K562 (cell line): Measurements from ENCODE around the gene TMSB15C.

Experiments
- CCAR2 ChIP-seq: fragments of 200-400 bp; formaldehyde crosslinking; IDR thresholded peaks from 2 replicates; pipeline ENCODE4 v1.6.1; 2017; ENCODE audit warnings: mild to moderate bottlenecking, low read depth, low read length
- HDAC6 ChIP-seq: IDR thresholded peaks from 2 replicates; pipeline ENCODE4 v1.6.1; 2012; ENCODE audit warnings: low read depth, mild to moderate bottlenecking, control low read depth, inconsistent platforms, low read length, moderate library complexity
- JUNB ChIP-seq: fragments of 450-650 bp; formaldehyde crosslinking; conservative IDR thresholded peaks from 2 replicates; pipeline ENCODE4 v1.4.0; 2020; ENCODE audit warnings: mild to moderate bottlenecking
- LCOR ChIP-seq: sonication (generic); formaldehyde crosslinking; IDR thresholded peaks from 2 replicates; pipeline ENCODE4 v1.8.0; 2022; ENCODE audit warnings: mild to moderate bottlenecking, missing genetic modification reagents
- ZNF584 ChIP-seq: fragments of 200-800 bp; sonication (Bioruptor generic); IDR thresholded peaks from 2 replicates; pipeline ENCODE4 v1.6.1; 2016; ENCODE audit warnings: low read depth, mild to moderate bottlenecking, missing genetic modification characterization, missing compliant biosample characterization
- TF ChIP-seq, protein P1 (sequence below), 3 experiments: IDR thresholded peaks in 2 of 3; conservative IDR thresholded peaks in 1 of 3; 2 replicates each; pipeline ENCODE4 v1.5.1; 2011 to 2012; ENCODE audit warnings: low read length in 3 of 3, mild to moderate bottlenecking in 3 of 3, control low read depth in 2 of 3, improper control_type of control experiment in 1 of 3, inconsistent platforms in 1 of 3, low read depth in 1 of 3, mixed read lengths in 1 of 3, moderate library complexity in 1 of 3; ENCODE audit not compliant: insufficient read depth in 2 of 3
- TF ChIP-seq, protein P2 (sequence below): fragments of 250-450 bp; sonication (Bioruptor Pico); IDR thresholded peaks from 2 replicates; pipeline ENCODE4 v1.4.0; 2020; ENCODE audit warnings: mild to moderate bottlenecking
- TF ChIP-seq, protein P3 (sequence below): sonication (generic); formaldehyde crosslinking; IDR thresholded peaks from 2 replicates; pipeline ENCODE4 v1.8.0; 2022; ENCODE audit warnings: mild to moderate bottlenecking, missing genetic modification reagents

DNA sequence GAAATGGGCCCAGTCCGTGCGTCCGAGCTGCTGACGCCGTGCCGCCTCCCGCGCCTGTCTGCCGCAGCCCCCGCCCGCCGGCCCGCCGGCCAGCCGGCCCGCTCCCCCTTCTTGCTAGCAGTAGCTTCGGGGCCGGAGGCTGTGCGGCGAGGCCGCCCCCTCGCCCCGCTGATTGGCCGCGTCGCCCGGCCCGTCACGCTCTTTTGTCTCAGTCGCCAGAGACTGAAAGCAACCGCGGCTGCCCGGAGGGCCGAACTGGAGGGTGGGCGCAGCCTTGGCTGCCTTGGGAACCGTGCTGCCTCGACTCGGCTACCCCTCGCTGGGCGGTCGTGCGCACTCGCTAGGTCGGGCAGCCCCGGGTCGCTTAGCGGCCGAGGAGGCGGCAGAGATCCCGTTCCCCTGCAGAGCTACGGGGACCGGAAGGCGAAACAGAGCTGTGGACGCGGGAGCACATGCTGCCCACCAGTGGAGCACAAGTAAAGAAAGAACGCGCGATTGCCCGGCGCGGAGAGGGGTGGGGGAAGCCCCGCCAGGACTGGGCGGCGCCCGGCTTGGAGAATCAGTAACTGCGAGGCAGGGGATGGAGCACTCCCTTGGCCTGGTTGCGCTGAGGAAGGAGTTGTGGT, 36.4 kb upstream of the TMSB15C start, which contains the start of gene ZCCHC18:
- TF ChIP-seq JUNB (CRISPR knock-in tag): no peak
- TF ChIP-seq, protein P1, sequence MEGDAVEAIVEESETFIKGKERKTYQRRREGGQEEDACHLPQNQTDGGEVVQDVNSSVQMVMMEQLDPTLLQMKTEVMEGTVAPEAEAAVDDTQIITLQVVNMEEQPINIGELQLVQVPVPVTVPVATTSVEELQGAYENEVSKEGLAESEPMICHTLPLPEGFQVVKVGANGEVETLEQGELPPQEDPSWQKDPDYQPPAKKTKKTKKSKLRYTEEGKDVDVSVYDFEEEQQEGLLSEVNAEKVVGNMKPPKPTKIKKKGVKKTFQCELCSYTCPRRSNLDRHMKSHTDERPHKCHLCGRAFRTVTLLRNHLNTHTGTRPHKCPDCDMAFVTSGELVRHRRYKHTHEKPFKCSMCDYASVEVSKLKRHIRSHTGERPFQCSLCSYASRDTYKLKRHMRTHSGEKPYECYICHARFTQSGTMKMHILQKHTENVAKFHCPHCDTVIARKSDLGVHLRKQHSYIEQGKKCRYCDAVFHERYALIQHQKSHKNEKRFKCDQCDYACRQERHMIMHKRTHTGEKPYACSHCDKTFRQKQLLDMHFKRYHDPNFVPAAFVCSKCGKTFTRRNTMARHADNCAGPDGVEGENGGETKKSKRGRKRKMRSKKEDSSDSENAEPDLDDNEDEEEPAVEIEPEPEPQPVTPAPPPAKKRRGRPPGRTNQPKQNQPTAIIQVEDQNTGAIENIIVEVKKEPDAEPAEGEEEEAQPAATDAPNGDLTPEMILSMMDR (IDR thresholded peaks at IDR 0.05 in 2 of 3, conservative IDR thresholded peaks at IDR 0.05 in 1 of 3; ENCODE audit: insufficient read depth in 2 of 3, low read depth in 1 of 3, low read length in 3 of 3): no peak
- no peak for TF ChIP-seq CCAR2
- TF ChIP-seq, protein P2, sequence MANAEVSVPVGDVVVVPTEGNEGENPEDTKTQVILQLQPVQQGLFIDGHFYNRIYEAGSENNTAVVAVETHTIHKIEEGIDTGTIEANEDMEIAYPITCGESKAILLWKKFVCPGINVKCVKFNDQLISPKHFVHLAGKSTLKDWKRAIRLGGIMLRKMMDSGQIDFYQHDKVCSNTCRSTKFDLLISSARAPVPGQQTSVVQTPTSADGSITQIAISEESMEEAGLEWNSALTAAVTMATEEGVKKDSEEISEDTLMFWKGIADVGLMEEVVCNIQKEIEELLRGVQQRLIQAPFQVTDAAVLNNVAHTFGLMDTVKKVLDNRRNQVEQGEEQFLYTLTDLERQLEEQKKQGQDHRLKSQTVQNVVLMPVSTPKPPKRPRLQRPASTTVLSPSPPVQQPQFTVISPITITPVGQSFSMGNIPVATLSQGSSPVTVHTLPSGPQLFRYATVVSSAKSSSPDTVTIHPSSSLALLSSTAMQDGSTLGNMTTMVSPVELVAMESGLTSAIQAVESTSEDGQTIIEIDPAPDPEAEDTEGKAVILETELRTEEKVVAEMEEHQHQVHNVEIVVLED: no peak
- TF ChIP-seq ZNF584 (CRISPR knock-in tag): no peak
- no peak for TF ChIP-seq HDAC6
- TF ChIP-seq, protein P3, sequence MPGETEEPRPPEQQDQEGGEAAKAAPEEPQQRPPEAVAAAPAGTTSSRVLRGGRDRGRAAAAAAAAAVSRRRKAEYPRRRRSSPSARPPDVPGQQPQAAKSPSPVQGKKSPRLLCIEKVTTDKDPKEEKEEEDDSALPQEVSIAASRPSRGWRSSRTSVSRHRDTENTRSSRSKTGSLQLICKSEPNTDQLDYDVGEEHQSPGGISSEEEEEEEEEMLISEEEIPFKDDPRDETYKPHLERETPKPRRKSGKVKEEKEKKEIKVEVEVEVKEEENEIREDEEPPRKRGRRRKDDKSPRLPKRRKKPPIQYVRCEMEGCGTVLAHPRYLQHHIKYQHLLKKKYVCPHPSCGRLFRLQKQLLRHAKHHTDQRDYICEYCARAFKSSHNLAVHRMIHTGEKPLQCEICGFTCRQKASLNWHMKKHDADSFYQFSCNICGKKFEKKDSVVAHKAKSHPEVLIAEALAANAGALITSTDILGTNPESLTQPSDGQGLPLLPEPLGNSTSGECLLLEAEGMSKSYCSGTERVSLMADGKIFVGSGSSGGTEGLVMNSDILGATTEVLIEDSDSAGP (CRISPR knock-in tag): no peak
- no peak for TF ChIP-seq LCOR (CRISPR knock-in tag)
